ENCODE data around the gene CREB3L1.
A peak's percentile ranks its signal among the peaks of the same experiment; 100 is the strongest.

CREB3L1 gene

GRCh38 chr11:46238078-46238966 is 39.1 kb upstream of the CREB3L1 start:
- no peak for TF ChIP-seq CTCF (IDR thresholded peaks at IDR 0.05)

- peak; percentile 97 for TF ChIP-seq CTCF (IDR thresholded peaks at IDR 0.05)
These were observed 38.3 kb upstream of the CREB3L1 start for GRCh38 chr11:46238967-46239800.

- no peak for TF ChIP-seq CTCF (IDR thresholded peaks at IDR 0.05)
These were observed 37.7 kb upstream of the CREB3L1 start for GRCh38 chr11:46239801-46240061.

- TF ChIP-seq CTCF (IDR thresholded peaks at IDR 0.05): no peak
These were observed 37.1 kb upstream of the CREB3L1 start for GRCh38 chr11:46240371-46240770.

- TF ChIP-seq CTCF (IDR thresholded peaks at IDR 0.05): no peak
These were observed 36.6 kb upstream of the CREB3L1 start for GRCh38 chr11:46240861-46241260.

- TF ChIP-seq CTCF (IDR thresholded peaks at IDR 0.05): no peak
These were observed 35.2 kb upstream of the CREB3L1 start for GRCh38 chr11:46242041-46242951.
